ENCODE data around the gene GRPR.
"Not testable (repeated sequence)": the region's sequence is repeated elsewhere in the genome, so short reads cannot be mapped to it uniquely, and the experiment has no call there.

Gene GRPR

GRCh38 chrX:16171944-16172343, 48.6 kb downstream of the GRPR start:
- no peak for DNase-seq (ENCODE audit: low read depth)
- H3K4me3 ChIP-seq (ENCODE audit: low read depth, low read length), result no peak overlapping the region

GRCh38 chrX:16172391-16172790, 49.0 kb downstream of the GRPR start:
- H3K4me3 ChIP-seq (ENCODE audit: low read depth, low read length), result no peak overlapping the region
- no peak for DNase-seq (ENCODE audit: low read depth)

- no peak for DNase-seq (ENCODE audit: low read depth)
- H3K4me3 ChIP-seq (ENCODE audit: low read depth, low read length), result no peak overlapping the region
Measured at GRCh38 chrX:16175329-16176061, 52.1 kb downstream of the GRPR start.

GRCh38 chrX:16177260-16177659, 53.9 kb downstream of the GRPR start:
- no peak for DNase-seq (ENCODE audit: low read depth)
- H3K4me3 ChIP-seq (ENCODE audit: low read depth, low read length), result no peak overlapping the region

- not testable (repeated sequence) for H3K4me3 ChIP-seq (ENCODE audit: low read depth, low read length); DNase-seq (ENCODE audit: low read depth)
Measured at GRCh38 chrX:16183843-16184242, 60.5 kb downstream of the GRPR start.

- DNase-seq (ENCODE audit: low read depth), result peak; percentile 36
- H3K4me3 ChIP-seq (ENCODE audit: low read depth, low read length), result no peak overlapping the region
Measured at GRCh38 chrX:16185725-16186136, 62.4 kb downstream of the GRPR start.

GRCh38 chrX:16186380-16187007, 63.1 kb downstream of the GRPR start:
- H3K4me3 ChIP-seq (ENCODE audit: low read depth, low read length), result no peak overlapping the region
- DNase-seq (ENCODE audit: low read depth), result no peak

- no peak overlapping the region for H3K4me3 ChIP-seq (ENCODE audit: low read depth, low read length)
- DNase-seq (ENCODE audit: low read depth), result no peak
Measured at GRCh38 chrX:16187024-16187760, 63.8 kb downstream of the GRPR start.

GRCh38 chrX:16188687-16189086, 65.3 kb downstream of the GRPR start:
- no peak overlapping the region for H3K4me3 ChIP-seq (ENCODE audit: low read depth, low read length)
- no peak for DNase-seq (ENCODE audit: low read depth)

- H3K4me3 ChIP-seq (ENCODE audit: low read depth, low read length), result no peak overlapping the region
- no peak for DNase-seq (ENCODE audit: low read depth)
Measured at GRCh38 chrX:16191605-16192004, 68.2 kb downstream of the GRPR start.

GRCh38 chrX:16196829-16197228, 73.5 kb downstream of the GRPR start:
- no peak overlapping the region for H3K4me3 ChIP-seq (ENCODE audit: low read depth, low read length)
- no peak for DNase-seq (ENCODE audit: low read depth)

GRCh38 chrX:16199343-16199742, 76.0 kb downstream of the GRPR start:
- no peak for DNase-seq (ENCODE audit: low read depth)
- no peak overlapping the region for H3K4me3 ChIP-seq (ENCODE audit: low read depth, low read length)

GRCh38 chrX:16202943-16203342, 79.6 kb downstream of the GRPR start:
- H3K4me3 ChIP-seq (ENCODE audit: low read depth, low read length), result no peak overlapping the region
- no peak for DNase-seq (ENCODE audit: low read depth)
